Measurements from ENCODE around the gene PCGF5.

Gene PCGF5

GRCh38 chr10:91220194-91220953 lies at the start of gene PCGF5:
Gene PCGF5, plus strand, starts transcription at chr10:91220663. Its CDS starts 2,209 bp downstream, at chr10:91222872.
- TF ChIP-seq, protein P1, sequence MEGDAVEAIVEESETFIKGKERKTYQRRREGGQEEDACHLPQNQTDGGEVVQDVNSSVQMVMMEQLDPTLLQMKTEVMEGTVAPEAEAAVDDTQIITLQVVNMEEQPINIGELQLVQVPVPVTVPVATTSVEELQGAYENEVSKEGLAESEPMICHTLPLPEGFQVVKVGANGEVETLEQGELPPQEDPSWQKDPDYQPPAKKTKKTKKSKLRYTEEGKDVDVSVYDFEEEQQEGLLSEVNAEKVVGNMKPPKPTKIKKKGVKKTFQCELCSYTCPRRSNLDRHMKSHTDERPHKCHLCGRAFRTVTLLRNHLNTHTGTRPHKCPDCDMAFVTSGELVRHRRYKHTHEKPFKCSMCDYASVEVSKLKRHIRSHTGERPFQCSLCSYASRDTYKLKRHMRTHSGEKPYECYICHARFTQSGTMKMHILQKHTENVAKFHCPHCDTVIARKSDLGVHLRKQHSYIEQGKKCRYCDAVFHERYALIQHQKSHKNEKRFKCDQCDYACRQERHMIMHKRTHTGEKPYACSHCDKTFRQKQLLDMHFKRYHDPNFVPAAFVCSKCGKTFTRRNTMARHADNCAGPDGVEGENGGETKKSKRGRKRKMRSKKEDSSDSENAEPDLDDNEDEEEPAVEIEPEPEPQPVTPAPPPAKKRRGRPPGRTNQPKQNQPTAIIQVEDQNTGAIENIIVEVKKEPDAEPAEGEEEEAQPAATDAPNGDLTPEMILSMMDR (IDR thresholded peaks at IDR 0.05), result peak; percentile 26; the same call in 1 of the 2 replicates

- TF ChIP-seq, protein P1 (IDR thresholded peaks at IDR 0.05), result no peak
Measured at GRCh38 chr10:91171485-91171884, 49.0 kb upstream of the PCGF5 start.

- TF ChIP-seq, protein P1 (IDR thresholded peaks at IDR 0.05), result no peak
Measured at GRCh38 chr10:91172348-91172747, 48.1 kb upstream of the PCGF5 start.

DNA sequence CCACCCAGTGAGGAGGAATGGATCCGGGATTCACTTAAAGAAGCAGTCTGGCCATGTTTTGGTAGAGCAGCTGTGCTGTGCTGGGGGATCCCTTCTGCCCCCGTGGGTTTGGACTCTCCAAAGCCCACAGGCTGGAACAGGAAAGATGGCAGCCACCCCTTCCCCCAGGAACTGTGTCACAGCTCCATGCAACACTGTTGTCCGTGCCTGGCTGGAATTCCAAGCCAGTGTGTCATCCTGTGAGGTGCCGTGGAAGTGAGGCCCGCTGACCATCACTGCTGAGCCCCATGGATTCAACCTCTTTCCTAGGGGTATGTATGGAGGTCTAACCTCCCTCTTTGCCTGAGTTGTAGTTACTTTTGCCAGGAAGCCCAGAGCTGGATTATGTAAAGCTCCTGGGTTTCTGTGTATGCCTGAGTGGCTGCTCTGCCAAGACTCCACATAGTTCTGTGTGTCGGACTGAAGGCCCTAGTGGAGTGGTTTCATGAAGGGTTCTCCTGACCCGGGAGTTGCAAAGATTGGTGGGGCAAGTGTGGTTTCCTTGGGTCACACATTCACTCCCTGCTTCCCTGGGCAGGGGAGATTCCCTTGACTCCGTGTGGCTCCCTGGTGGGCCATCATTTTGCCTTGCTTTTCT lies 35.1 kb upstream of the PCGF5 start:
- TF ChIP-seq, protein P1 (IDR thresholded peaks at IDR 0.05), result no peak

DNA sequence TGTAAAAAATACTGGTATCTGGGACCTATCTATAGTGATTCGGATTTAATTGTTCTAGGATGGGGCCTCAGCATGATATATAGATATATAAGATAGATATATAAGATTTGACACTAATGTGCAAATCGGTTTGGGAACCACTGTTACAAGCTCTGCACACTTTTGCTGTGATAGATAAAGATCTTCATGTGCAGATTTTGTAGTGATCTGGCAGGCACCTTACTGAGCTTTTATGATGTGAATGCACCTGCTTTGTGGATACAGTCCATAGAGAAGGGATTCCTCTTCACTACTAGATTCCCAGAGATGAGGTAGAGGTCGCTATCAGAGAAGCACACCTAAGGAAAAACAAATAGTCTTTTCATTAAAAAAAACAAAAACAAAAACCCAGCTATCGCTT lies 33.3 kb upstream of the PCGF5 start:
- TF ChIP-seq, protein P1 (IDR thresholded peaks at IDR 0.05), result no peak

GRCh38 chr10:91188889-91189288 lies 31.6 kb upstream of the PCGF5 start:
- TF ChIP-seq, protein P1 (IDR thresholded peaks at IDR 0.05), result no peak

- TF ChIP-seq, protein P1 (IDR thresholded peaks at IDR 0.05), result no peak
Measured at GRCh38 chr10:91190388-91190870, 30.0 kb upstream of the PCGF5 start.
